ENCODE measurements around the gene ADH1B.
"Not testable (repeated sequence)": the region's sequence is repeated elsewhere in the genome, so short reads cannot be mapped to it uniquely, and the experiment has no call there.

The ADH1B gene

GRCh38 chr4:99321241-99322191 is at the start of gene ADH1B:
Gene ADH1B (minus strand): TSS chr4:99321401. CDS start chr4:99321331, 70 bp downstream.
- DNase-seq (ENCODE audit: low spot score): no peak

- not testable (repeated sequence) for DNase-seq (ENCODE audit: low spot score)
Measured at GRCh38 chr4:99367817-99368216, 46.6 kb upstream of the ADH1B start.

GRCh38 chr4:99366491-99366890 is 45.3 kb upstream of the ADH1B start:
- no peak for DNase-seq (ENCODE audit: low spot score)

- no peak for DNase-seq (ENCODE audit: low spot score)
Measured at GRCh38 chr4:99362768-99363167, 41.6 kb upstream of the ADH1B start.

- DNase-seq (ENCODE audit: low spot score): no peak
Measured at GRCh38 chr4:99361899-99362275, 40.7 kb upstream of the ADH1B start.

GRCh38 chr4:99361268-99361898 is 40.2 kb upstream of the ADH1B start:
- no peak for DNase-seq (ENCODE audit: low spot score)

GRCh38 chr4:99359480-99360204 is 38.4 kb upstream of the ADH1B start:
- no peak for DNase-seq (ENCODE audit: low spot score)

- DNase-seq (ENCODE audit: low spot score): no peak
Measured at GRCh38 chr4:99357948-99358347, 36.7 kb upstream of the ADH1B start.

GRCh38 chr4:99356992-99357391 is 35.8 kb upstream of the ADH1B start:
- no peak for DNase-seq (ENCODE audit: low spot score)

GRCh38 chr4:99356149-99356548 is 34.9 kb upstream of the ADH1B start:
- DNase-seq (ENCODE audit: low spot score): not testable (repeated sequence)

- DNase-seq (ENCODE audit: low spot score): no peak
Measured at GRCh38 chr4:99352602-99353537, 31.7 kb upstream of the ADH1B start, which contains the start of gene ADH1C. Gene ADH1C (minus strand): TSS chr4:99352746. CDS start chr4:99352675, 71 bp downstream.

- DNase-seq (ENCODE audit: low spot score): no peak
Measured at GRCh38 chr4:99351487-99351886, 30.3 kb upstream of the ADH1B start.

- no peak for DNase-seq (ENCODE audit: low spot score)
Measured at GRCh38 chr4:99349338-99349737, 28.1 kb upstream of the ADH1B start.

GRCh38 chr4:99342624-99343023 is 21.4 kb upstream of the ADH1B start:
- DNase-seq (ENCODE audit: low spot score): not testable (repeated sequence)

GRCh38 chr4:99341426-99341825 is 20.2 kb upstream of the ADH1B start:
- no peak for DNase-seq (ENCODE audit: low spot score)

GRCh38 chr4:99339172-99339571 is 18.0 kb upstream of the ADH1B start:
- DNase-seq (ENCODE audit: low spot score): no peak

GRCh38 chr4:99336553-99336952 is 15.4 kb upstream of the ADH1B start:
- no peak for DNase-seq (ENCODE audit: low spot score)

- DNase-seq (ENCODE audit: low spot score): no peak
Measured at GRCh38 chr4:99334880-99335279, 13.7 kb upstream of the ADH1B start.

- no peak for DNase-seq (ENCODE audit: low spot score)
Measured at GRCh38 chr4:99330648-99331047, 9.4 kb upstream of the ADH1B start.

- DNase-seq (ENCODE audit: low spot score): no peak
Measured at GRCh38 chr4:99329876-99330275, 8.7 kb upstream of the ADH1B start.

- DNase-seq (ENCODE audit: low spot score): peak; percentile 77
Measured at GRCh38 chr4:99324979-99325378, 3.8 kb upstream of the ADH1B start.

Measured in AG08396 (cell line).